HG03060 (cell line): ENCODE data around the gene CCDC18.
"Not testable (repeated sequence)": the region's sequence is repeated elsewhere in the genome, so short reads cannot be mapped to it uniquely, and the experiment has no call there.

ENCODE experiments used
- ATAC-seq: cut with Tn5 transposase; IDR thresholded peaks from one replicate; pipeline ENCODE4 v1.9.1; 2021; ENCODE audit warnings: low read depth, moderate number of reproducible peaks; ENCODE audit not compliant: unreplicated experiment

The CCDC18 gene

DNA sequence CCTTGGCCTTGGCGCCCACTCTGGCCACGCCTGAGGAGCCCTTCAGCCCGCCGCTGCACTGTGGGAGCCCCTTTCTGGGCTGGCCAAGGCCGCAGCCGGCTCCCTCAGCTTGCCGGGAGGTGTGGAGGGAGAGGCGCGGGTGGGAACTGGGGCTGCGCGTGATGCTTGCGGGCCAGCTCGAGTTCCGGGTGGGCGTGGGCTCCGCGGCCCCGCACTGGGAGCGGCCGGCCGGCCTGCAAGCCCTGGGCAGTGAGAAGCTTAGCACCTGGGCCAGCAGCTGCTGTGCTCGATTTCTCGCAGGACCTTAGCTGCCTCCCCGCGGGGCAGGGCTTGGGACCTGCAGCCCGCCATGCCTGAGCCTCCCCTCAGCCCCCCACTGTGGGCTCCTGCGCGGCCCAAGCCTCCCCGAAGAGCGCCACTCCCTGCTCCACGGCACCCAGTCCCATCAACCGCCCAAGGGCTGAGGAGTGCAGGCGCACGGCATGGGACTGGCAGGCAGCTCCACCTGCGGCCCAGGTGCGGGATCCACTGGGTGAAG, 10.3 kb upstream of the CCDC18 start:
- ATAC-seq = not testable (repeated sequence)

GRCh38 chr1:93171549-93172034, 8.9 kb upstream of the CCDC18 start:
- no peak for ATAC-seq

DNA sequence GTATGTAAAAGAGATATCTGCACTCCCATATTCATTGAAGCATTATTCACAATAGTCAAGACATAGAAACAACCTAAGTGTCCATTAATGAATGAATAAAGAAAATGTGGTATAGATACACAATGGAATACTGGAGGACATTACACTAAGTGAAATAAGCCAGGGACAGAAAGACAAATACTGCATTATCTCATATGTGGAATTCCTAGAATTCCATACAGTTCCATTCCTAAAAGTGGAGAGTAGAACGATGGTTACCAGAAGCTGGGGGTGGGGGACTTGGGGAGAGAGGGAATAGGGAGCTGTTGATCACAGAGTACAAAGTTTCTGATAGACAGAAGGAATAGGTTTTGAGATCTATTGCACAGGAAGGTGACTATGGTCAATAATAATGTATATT, 7.7 kb upstream of the CCDC18 start:
- ATAC-seq = no peak

DNA sequence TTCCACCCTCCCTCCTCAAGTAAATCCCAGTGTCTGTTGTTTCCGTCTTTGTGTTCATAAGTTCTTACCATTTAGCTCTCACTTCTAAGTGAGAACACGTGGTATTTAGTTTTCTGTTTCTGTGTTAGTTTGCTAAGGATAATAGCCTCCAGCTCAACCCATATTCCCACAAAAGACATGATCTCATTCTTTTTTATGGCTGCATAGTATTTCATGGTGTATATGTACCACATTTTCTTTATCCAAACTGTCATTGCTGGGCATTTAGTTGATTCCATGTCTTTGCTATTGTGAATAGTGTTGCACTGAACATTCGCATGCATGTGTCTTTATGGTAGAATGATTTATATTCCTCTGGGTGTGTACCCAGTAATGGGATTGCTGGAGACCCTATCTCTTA, 5.9 kb upstream of the CCDC18 start:
- not testable (repeated sequence) for ATAC-seq

DNA sequence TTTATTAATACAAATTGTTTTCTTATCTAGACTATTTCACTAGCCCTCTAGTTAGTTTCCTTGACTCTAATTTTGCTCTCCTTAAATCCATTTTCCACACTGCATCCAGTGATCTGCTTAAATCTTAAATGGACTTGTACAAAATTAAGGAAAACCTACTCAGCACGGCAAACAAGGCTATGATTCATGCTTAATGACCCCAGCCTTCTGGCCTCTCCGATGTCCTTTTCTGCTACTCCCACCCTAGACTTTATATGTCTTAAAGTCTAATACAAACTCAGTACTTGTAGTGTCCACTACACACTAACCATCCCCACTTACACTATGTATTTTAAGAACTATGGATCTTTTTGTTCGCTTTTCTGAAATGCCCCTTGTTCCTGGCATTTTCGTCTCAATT, 2.5 kb upstream of the CCDC18 start:
- ATAC-seq = no peak

GRCh38 chr1:93178418-93178817, 2.1 kb upstream of the CCDC18 start:
- ATAC-seq = no peak

DNA sequence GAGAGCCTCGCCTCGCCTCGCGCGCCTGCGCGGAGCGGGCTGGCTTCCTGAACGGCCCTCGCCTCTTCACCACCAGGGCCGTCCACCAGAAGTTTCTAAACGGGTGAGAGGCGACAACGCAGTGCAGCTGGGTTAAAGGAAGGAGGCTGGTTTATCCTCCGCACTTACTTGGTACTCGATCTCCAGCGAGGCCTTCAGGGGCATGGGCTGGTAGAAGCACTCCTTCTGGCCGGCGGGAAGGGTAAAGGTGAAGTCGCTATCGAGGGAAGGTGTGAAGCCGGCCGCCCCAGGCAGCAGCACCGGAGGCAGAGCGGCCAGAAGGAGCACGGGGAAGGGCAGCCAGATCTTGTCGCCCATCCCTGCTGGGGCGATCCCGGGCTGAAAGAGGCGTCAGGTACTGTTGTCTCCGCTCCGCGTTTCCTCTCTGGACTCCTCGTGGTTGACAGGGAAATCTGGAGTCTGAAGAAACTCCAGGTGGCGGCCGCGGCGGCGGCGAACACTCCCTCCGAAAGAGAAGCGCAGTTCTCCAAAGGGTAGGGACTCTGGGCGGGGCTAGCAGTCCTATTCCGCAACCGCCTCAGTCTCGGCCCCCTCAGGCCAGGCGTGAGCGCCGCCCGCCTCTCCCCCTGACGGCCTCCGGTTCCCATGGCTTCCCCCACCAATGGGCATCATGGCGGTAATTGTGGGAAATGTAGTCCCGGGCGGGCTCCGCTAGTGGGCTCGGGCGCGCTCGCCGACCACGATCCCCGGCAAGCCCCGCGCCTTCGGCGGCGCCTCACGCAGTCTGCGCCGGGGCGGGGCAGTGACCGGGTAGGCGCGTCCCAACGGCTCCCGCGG, 420 bp upstream of the CCDC18 start, which contains the start of gene TMED5:
TSS of gene TMED5 (minus strand) at position 528 of the 837 bp plus-strand sequence. CDS start at position 357, 171 bp downstream.
- peak; percentile 74 for ATAC-seq

GRCh38 chr1:93186667-93187066, 6.1 kb downstream of the CCDC18 start:
- ATAC-seq = no peak

GRCh38 chr1:93190432-93190831, 9.9 kb downstream of the CCDC18 start:
- no peak for ATAC-seq

DNA sequence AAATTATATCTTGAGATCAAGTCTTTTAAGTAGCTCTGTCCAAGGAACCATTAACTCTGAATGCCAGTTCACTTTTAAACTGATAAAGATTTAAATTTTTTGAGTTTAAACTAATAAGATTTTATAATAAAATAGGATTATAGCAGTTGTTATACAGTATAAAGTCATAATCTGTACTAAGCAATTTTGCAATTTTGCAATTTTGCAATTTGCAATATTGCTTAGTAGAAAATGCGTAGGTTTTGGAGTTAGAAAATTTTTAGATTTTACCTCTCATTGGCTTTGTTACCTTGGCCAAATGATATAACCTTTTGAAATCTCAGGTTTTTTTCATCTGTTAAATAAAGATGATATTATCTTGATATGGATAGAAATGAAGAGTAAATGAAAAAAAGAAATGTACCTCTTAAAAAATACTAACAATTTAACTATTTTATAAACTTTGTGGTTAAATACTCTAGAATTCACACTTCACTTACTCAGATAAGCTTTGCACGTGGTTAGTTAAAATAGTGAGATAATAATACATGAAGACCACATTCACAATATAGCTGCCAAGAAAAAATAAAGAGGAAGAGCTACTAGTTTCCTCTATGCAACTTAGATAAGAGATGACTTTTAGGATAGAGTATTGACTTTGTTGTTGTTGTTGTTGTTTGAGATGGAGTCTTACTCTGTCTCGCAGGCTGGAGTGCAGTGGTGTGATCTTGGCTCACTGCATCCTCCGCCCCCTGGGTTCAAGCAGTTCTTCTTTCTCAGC, 13.9 kb downstream of the CCDC18 start:
- ATAC-seq = no peak

DNA sequence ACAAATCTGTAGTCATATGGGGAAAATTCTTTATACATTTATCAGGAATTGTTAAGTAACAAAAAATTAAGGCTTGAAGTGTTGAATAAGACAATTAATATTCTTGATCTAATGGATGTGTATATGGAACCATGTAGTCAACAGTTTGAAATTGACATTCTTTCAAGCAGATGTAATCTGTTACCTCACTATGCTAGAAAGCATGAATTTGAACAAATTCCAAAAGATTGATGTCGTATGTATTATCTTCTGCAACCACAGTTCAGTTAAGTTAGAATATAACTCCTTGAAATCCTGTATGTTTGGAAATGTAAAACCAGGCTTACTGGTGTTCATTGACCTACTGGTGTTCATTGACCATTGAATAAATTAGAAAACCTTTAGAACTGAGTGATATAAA, 16.1 kb downstream of the CCDC18 start:
- ATAC-seq = no peak

- no peak for ATAC-seq
These were observed 18.6 kb downstream of the CCDC18 start for GRCh38 chr1:93199150-93199549.

DNA sequence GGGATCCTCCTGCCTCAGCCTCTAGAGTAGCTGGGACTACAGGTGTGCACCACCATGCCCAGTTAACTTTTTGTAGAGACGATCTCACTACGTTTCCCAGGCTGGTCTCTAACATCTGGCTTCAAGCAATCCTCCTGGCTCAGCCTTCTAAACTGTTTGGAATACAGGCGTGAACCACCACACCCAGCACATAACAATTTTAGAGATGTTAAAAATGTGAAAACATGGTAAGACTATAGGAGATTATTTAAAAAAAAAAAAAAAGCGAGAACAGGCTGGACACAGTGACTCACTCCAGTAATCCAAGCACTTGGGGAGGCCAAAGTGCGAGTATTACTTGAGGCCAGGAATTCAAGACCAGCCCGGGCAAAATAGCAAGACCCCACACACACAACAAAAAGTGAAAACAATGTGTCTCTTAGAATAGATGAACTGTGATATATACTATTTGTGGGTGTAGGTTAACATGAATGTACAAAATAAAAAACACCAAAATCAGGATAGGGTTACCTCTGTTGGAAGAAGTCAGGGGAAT, 19.6 kb downstream of the CCDC18 start:
- no peak for ATAC-seq

- no peak for ATAC-seq
These were observed 20.2 kb downstream of the CCDC18 start for GRCh38 chr1:93200714-93201113.

DNA sequence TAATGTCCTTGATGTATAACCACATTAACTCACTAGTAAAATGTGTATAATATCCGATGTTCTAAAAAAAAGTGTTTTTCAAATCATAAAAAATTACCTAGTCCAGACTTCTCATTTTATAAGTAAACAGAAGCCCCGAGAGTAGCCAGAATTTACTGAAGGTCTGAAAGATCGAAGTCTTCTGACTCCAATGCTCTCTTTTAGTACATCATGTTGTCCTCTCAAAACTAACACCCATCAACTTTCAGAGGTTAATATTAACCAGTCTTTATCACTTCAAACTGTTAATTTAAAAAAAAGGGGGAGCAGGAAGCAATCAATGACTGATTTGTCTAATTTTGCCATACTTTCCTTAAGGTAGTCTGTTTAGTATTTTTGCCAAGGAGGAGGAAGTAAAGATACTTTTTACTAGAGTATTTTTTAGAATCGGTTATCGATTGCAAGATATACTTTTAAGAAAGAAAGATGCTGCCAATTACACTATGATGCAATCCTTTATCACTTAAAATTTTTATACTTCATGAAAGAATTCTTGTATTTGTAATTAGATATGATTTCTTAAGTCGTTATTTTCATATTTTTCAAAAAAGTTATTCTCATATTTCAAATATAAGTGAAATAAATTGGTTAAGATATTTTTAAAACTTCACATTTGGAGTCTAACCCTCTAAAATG, 25.5 kb downstream of the CCDC18 start:
- no peak for ATAC-seq

GRCh38 chr1:93206567-93206954, 26.0 kb downstream of the CCDC18 start:
- ATAC-seq = no peak

DNA sequence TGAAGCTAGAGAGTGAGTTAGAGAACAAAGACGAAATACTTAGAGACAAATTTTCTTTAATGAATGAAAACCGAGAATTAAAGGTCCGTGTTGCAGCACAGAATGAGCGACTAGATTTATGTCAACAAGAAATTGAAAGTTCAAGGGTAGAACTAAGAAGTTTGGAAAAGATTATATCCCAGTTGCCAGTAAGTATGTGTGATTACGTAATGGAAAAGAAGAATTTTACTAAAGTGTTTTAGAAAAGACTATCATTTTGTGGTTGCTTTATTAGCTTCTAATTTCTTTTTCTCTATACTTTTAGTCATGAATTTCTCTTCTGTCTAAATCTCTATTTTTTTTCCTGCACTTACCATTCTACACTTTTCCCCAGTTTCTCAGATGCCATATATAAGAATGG, 26.7 kb downstream of the CCDC18 start:
- no peak for ATAC-seq

- ATAC-seq = no peak
These were observed 34.8 kb downstream of the CCDC18 start for GRCh38 chr1:93215322-93215721.

GRCh38 chr1:93219443-93219842, 38.9 kb downstream of the CCDC18 start:
- ATAC-seq = no peak

- not testable (repeated sequence) for ATAC-seq
These were observed 40.2 kb downstream of the CCDC18 start for GRCh38 chr1:93220716-93221115.
